ENCODE data around the gene TOP3A. TPM values are rescaled to one million over a fixed set of nuclear protein-coding genes. Genes with fewer than 3 reads are reported as not detected.

Gene TOP3A
- total and polyA plus RNA-seq, 2 of the 4 experiments (the other 2 are of a cell fraction), result 13.4 to 21.3 TPM

GRCh38 chr17:18339933-18340332, 25.1 kb upstream of the TOP3A start:
- 96% methylated on average over 13 of the region's 13 CpGs; no CpG with 5 or more reads in 1 of the 2 experiments for WGBS, 2 experiments (ENCODE audit: extremely low coverage in 2 of 2, insufficient read length in 1 of 2)
- H2BK5ac ChIP-seq (ENCODE audit: low read depth, low read length, poor library complexity, severe bottlenecking), result no peak overlapping the region
- in situ Hi-C loops (cut with MboI; ENCODE audit: low sequenced_read_pairs) (no loop called here), dilution Hi-C loops (cut with HindIII; ENCODE audit: low sequenced_read_pairs, unreplicated experiment) (no loop called here), intact Hi-C loops (cut with micrococcal nuclease) (no loop called here)
- H4K20me1 ChIP-seq (ENCODE audit: insufficient read depth, low read length), result no peaks in the 10 kb centered on the region
- H3K27ac ChIP-seq (ENCODE audit: insufficient read depth, low read length), result no peak overlapping the region
- no peak overlapping the region for H3K56ac ChIP-seq (ENCODE audit: extremely low read depth, insufficient read depth, low read length)
- H3K9me1 ChIP-seq (ENCODE audit: insufficient read depth, low read length), result peaks cover 9% of the 10 kb centered on the region; the same call in 1 of the 2 replicates
- H3K18ac ChIP-seq (ENCODE audit: low read depth, low read length), result no peak overlapping the region
- no peak for TF ChIP-seq RFX5 (IDR thresholded peaks at IDR 0.05; ENCODE audit: low read depth, low read length)
- no peak for TF ChIP-seq MAZ (IDR thresholded peaks at IDR 0.05; ENCODE audit: borderline replicate concordance, low read depth, low read length)
- no peak for TF ChIP-seq MAFK (IDR thresholded peaks at IDR 0.05; ENCODE audit: low read depth, low read length)
- no peak for TF ChIP-seq RAD21 (IDR thresholded peaks at IDR 0.05; ENCODE audit: low read length)
- TF ChIP-seq ELK1 (IDR thresholded peaks at IDR 0.05; ENCODE audit: borderline replicate concordance, low read depth, low read length), result no peak
- TF ChIP-seq CTCF (conservative IDR thresholded peaks at IDR 0.05; ENCODE audit: low read depth, low read length), result no peak
- TF ChIP-seq CHD1 (IDR thresholded peaks at IDR 0.05; ENCODE audit: low read depth, low read length), result no peak
- TF ChIP-seq FOS (IDR thresholded peaks at IDR 0.05; ENCODE audit: low read depth, low read length), result no peak
- no peak for TF ChIP-seq BHLHE40 (IDR thresholded peaks at IDR 0.05; ENCODE audit: low read depth, low read length)
- TF ChIP-seq NFE2L2 (IDR thresholded peaks at IDR 0.05; ENCODE audit: low read depth, low read length), result no peak
- TF ChIP-seq SMC3 (IDR thresholded peaks at IDR 0.05; ENCODE audit: low read depth, low read length), result no peak
- no peak for TF ChIP-seq RCOR1 (IDR thresholded peaks at IDR 0.05; ENCODE audit: insufficient replicate concordance, low read length)
- TF ChIP-seq POLR2A (IDR thresholded peaks at IDR 0.05; ENCODE audit: low read depth, low read length), result no peak
- no peak for TF ChIP-seq CEBPB (IDR thresholded peaks at IDR 0.05; ENCODE audit: low read depth, low read length)
- no peak for TF ChIP-seq MXI1 (IDR thresholded peaks at IDR 0.05; ENCODE audit: borderline replicate concordance, low read depth, low read length)
- TF ChIP-seq USF2 (IDR thresholded peaks at IDR 0.05; ENCODE audit: low read depth, low read length), result no peak
- no peak overlapping the region for H2AFZ ChIP-seq (replicated peaks; ENCODE audit: low read length, poor library complexity)
- H2BK15ac ChIP-seq (ENCODE audit: low read depth, low read length), result no peak overlapping the region
- H2BK20ac ChIP-seq (ENCODE audit: low read depth, low read length), result no peak overlapping the region
- H3K36me3 ChIP-seq (ENCODE audit: control insufficient read depth, insufficient read depth, low read length), result peaks cover 3% of the 10 kb centered on the region
- no peaks in the 10 kb centered on the region for H3K4me1 ChIP-seq (ENCODE audit: control insufficient read depth, insufficient read depth, low read length)
- H2AK9ac ChIP-seq (replicated peaks; ENCODE audit: low read depth, low read length, poor library complexity), result peak overlapping the region; percentile 65
- no TSS peak for BruUV-seq (replicated peaks)
- H3K9ac ChIP-seq (ENCODE audit: low read depth, low read length), result no peak overlapping the region
- ChIA-PET POLR2A (ENCODE audit: unreplicated experiment) (no interaction called here), CTCF (no interaction called here)
- H3K14ac ChIP-seq (replicated peaks; ENCODE audit: low read depth, low read length), result no peak overlapping the region
- H3K4me3 ChIP-seq (ENCODE audit: insufficient read depth, low read depth, low read length), result no peak overlapping the region
- no peak overlapping the region for H4K91ac ChIP-seq (ENCODE audit: insufficient read depth, low read depth, low read length)
- no peaks in the 10 kb centered on the region for H3K79me1 ChIP-seq (ENCODE audit: low read depth in 1 of 2, low read length in 2 of 2)
- H2BK120ac ChIP-seq (ENCODE audit: low read depth, low read length), result no peak overlapping the region
- no peaks in the 10 kb centered on the region for H3K9me3 ChIP-seq (ENCODE audit: control insufficient read depth, insufficient read depth, low read length)
- no peak overlapping the region for H3K4ac ChIP-seq (ENCODE audit: low read depth, low read length)
- H3K4me2 ChIP-seq (ENCODE audit: low read depth, low read length), result no peak overlapping the region
- H3K23ac ChIP-seq (ENCODE audit: low read depth, low read length), result no peak overlapping the region
- no peaks in the 10 kb centered on the region for H3K27me3 ChIP-seq (ENCODE audit: control insufficient read depth, insufficient read depth, low read length)
- H2AK5ac ChIP-seq (ENCODE audit: low read depth, low read length), result no peak overlapping the region
- H4K5ac ChIP-seq (ENCODE audit: low read depth, low read length), result no peak overlapping the region
- no peak overlapping the region for H4K8ac ChIP-seq (ENCODE audit: low read depth in 2 of 2, low read length in 2 of 2)
- DNase-seq, result no peak
- no peak for ATAC-seq (ENCODE audit: low read depth)

All from IMR-90 (cell line).